HG03025 (cell line): Measurements from ENCODE around the gene NTF4.
A peak's percentile ranks its signal among the peaks of the same experiment; 100 is the strongest.
"Not testable (repeated sequence)": the region's sequence is repeated elsewhere in the genome, so short reads cannot be mapped to it uniquely, and the experiment has no call there.

ENCODE experiments used
- ATAC-seq: cut with Tn5 transposase; IDR thresholded peaks from one replicate; pipeline ENCODE4 v1.9.1; 2021; ENCODE audit warnings: mild to moderate bottlenecking, moderate library complexity; ENCODE audit not compliant: unreplicated experiment, low FRiP score

Gene NTF4

GRCh38 chr19:49092686-49093085, 28.1 kb upstream of the NTF4 start:
- no peak for ATAC-seq

- no peak for ATAC-seq
These were observed 26.9 kb upstream of the NTF4 start for GRCh38 chr19:49091391-49092038.

- ATAC-seq, result no peak
These were observed 21.7 kb upstream of the NTF4 start for GRCh38 chr19:49086296-49086695.

- no peak for ATAC-seq
These were observed 21.2 kb upstream of the NTF4 start for GRCh38 chr19:49085868-49086232.

GRCh38 chr19:49085020-49085867, 20.6 kb upstream of the NTF4 start, which contains the start of gene SNRNP70:
Gene SNRNP70, plus strand, starts transcription at chr19:49085451. Its CDS starts 964 bp downstream, at chr19:49086415.
- peak; percentile 86 for ATAC-seq

GRCh38 chr19:49084206-49085019, 19.8 kb upstream of the NTF4 start:
- ATAC-seq, result no peak

GRCh38 chr19:49081273-49081672, 16.7 kb upstream of the NTF4 start:
- ATAC-seq, result no peak

GRCh38 chr19:49080392-49080791, 15.8 kb upstream of the NTF4 start:
- no peak for ATAC-seq

GRCh38 chr19:49074869-49075268, 10.3 kb upstream of the NTF4 start:
- not testable (repeated sequence) for ATAC-seq

DNA sequence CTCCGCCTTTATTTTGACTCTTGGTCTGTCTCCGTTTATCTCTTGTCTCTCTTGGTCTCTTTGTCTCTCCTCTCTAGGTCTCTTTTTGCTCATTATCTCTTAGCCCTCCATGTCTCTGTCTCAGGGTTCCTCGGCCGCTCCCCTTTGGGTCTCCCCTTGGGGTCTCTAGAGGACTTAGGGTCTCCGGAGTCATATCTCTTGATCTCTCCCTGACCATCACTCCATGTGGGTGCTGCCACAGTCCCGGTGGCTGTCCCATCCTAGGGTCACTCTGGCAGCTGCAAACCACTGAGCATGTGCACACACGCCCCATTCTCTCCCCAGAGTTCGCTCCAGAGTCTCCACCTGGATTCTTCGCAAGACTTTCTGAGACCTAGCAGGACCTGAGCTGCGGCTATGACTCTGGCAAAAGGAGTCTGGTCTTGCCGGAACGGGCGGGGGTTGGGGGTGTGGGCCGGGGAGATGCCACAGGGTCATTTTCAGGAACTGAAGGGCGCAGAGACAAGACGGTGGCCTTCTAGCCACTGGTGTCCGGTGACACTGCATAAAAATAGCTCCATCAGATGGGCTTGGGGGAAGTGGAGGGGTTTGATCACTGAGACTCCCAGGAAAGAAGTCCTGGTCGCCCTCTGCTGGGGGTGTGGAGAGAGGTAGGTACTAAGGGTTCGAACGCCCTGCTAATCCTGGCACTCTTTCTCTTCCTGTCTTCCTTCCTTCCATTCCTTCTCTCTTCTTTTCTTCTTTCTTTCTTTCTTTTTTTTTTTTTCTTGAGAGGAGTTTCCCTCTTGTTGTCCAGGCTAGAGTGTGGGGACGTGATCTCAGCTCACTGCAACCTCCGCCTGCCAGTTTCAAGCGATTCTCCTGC, 9.1 kb upstream of the NTF4 start:
- no peak for ATAC-seq

- no peak for ATAC-seq
These were observed 7.4 kb upstream of the NTF4 start for GRCh38 chr19:49071860-49072547.

GRCh38 chr19:49070416-49070815, 5.8 kb upstream of the NTF4 start:
- no peak for ATAC-seq

DNA sequence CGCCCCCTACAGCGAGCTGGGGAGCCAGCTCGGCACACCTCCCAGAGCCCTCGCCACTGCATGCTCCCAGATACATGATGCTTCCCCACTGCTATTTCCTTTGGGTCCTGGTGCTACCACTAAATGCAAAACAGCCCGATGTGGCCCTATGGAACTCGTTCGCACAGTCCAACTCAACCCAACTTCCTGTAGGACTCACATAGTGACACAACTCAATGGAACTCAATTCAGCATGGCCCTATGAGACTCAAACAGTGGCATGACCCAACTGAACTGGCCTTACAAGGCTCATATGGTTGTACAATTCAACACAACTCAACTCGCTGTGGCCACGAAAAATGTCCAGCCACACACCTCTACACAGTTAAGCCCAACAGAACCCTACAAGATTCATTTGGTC, 4.4 kb upstream of the NTF4 start:
- no peak for ATAC-seq

DNA sequence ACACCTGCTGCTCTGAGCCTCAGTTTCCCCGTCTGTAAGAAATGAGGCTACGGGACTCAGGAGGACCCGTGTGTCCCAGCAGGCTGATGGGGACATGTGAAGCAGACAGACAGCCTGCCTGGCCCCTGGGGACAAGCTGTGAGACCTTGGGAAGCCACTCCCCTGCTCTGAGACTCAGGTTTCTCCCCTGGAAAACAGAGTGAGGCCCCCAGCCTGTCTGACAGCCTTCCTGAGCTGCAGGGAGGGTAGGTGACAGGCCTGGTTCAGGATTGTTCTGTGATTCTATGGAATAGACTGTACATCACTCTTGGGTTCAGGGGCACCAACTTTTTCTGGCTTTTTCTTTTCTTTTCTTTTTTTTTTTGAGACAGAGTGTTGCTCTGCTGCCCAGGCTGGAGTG, 2.9 kb upstream of the NTF4 start:
- no peak for ATAC-seq

GRCh38 chr19:49065905-49066512, 1.4 kb upstream of the NTF4 start:
- no peak for ATAC-seq

- ATAC-seq, result no peak
These were observed 489 bp downstream of the NTF4 start for GRCh38 chr19:49064029-49064629.

DNA sequence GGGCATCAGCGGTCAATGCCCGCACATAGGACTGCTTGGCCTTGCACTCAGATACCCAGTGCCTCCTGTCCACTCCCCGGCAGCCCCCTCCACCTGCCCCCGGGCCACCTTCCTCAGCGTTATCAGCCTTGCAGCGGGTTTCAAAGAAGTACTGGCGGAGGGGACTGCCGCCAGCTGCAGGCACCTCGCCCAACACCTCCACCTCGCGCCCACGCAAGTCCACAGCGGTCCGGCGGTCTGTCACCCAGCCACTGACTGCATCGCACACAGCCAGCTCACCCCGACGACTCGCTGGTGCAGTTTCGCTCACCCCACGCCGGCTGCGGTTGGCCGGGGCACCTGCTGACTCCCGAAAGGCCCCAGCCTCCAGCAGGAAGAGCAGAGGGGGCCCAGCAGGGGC, 3.2 kb downstream of the NTF4 start:
- no peak for ATAC-seq

- ATAC-seq, result no peak
These were observed 3.6 kb downstream of the NTF4 start for GRCh38 chr19:49061000-49061399.

DNA sequence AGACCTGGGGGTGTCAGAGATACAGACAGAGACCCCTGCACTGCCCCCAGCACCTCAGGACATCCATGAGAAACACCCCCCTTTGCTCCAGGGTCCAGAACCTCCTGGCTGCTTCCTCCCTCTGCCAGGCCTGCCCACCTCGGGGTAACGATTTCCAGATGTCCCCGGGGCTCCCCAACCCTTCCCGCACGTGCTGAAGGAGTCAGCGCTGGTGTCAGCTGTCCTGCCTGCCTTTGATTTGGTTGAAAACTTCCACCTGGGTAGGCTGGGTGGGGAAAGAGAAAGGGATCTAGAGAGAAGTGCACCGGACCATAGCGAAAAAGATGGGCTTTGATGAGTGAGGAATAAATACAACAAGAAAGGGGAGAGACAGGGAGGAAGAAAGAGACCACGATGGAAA, 5.6 kb downstream of the NTF4 start:
- no peak for ATAC-seq
